Measurements from ENCODE around the gene PSME3. TPM values are rescaled to one million over a fixed set of nuclear protein-coding genes. Genes with fewer than 3 reads are reported as not detected.

The PSME3 gene
- polyA plus RNA-seq, 1 experiment: 65.7 TPM

DNA sequence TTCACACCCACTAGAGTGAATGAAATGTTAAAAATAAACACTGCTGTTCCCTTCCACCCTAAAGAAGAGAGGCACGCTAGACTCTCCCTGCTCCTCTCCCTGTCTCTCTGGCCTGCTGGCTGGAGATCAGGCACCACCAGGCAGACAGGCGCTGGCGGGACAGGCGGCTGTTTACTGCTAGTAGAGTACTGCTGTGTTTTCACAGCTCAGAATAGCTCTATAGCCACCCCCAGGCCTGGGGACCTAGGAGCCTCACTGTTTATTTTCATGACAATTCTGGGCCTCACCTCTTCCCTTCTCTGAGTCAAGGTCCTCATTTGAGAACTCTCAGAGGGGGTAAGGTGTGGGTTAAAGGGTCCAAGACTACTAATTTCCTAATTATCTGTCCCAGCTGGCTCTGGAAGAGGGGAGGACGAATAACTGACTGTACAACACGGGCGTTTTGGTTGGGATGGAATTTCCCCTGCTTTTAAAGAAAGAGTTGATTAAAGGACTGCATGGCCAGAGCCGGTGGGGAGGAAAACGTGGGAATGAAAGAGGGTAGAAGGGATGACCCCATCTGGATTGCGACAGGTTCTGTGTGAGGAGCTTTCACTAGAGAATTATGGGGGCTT, 58.4 kb downstream of the PSME3 start:
- ChIA-PET POLR2A (no interaction called here), CTCF (no interaction called here)
- no peaks in the 10 kb centered on the region for H3K36me3 ChIP-seq (ENCODE audit: control insufficient read depth, insufficient read depth, low read length)

DNA sequence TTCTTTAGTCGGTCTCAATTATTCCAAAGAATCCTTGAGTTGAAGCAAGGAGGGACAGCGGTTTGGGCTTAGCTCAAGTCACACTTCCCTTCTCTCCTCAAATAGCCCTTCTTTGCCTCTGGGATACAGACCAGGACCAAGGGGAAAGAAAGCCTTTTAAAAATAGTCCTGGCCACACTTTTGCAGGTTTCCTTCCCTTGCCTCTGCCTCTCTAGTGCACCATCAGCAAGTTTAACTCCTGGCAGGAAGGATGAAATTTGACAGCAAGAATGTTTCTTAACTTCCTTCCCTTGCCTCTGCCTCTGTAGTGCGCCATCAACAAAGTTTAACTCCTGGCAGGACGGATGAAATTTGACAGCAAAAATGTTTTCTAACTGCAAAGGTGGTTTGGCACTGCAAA, 60.2 kb downstream of the PSME3 start:
- H3K36me3 ChIP-seq (ENCODE audit: control insufficient read depth, insufficient read depth, low read length): no peaks in the 10 kb centered on the region
- CTCF ChIA-PET: no interaction called here
- TF ChIP-seq, protein P1, sequence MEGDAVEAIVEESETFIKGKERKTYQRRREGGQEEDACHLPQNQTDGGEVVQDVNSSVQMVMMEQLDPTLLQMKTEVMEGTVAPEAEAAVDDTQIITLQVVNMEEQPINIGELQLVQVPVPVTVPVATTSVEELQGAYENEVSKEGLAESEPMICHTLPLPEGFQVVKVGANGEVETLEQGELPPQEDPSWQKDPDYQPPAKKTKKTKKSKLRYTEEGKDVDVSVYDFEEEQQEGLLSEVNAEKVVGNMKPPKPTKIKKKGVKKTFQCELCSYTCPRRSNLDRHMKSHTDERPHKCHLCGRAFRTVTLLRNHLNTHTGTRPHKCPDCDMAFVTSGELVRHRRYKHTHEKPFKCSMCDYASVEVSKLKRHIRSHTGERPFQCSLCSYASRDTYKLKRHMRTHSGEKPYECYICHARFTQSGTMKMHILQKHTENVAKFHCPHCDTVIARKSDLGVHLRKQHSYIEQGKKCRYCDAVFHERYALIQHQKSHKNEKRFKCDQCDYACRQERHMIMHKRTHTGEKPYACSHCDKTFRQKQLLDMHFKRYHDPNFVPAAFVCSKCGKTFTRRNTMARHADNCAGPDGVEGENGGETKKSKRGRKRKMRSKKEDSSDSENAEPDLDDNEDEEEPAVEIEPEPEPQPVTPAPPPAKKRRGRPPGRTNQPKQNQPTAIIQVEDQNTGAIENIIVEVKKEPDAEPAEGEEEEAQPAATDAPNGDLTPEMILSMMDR (IDR thresholded peaks at IDR 0.05; ENCODE audit: insufficient read depth, low read depth, low read length): no peak
- no peak overlapping the region for H3K4me3 ChIP-seq (ENCODE audit: low read depth, low read length)
- POLR2A ChIA-PET: no interaction called here
- H3K27me3 ChIP-seq (ENCODE audit: control insufficient read depth, insufficient read depth, low read length): 0 out of 2 replicates have a peak, but pooled peaks cover 1% of the 10 kb centered on the region
- DNase-seq (ENCODE audit: low read depth): no peak

More for the DNA sequence above, 58.4 kb downstream of the PSME3 start:
- no peak for DNase-seq (ENCODE audit: low read depth)
- TF ChIP-seq, protein P1 (IDR thresholded peaks at IDR 0.05; ENCODE audit: insufficient read depth, low read depth, low read length): no peak
- Histone ChIP-seq H3K27me3 (ENCODE audit: control insufficient read depth, insufficient read depth, low read length) (0 out of 2 replicates have a peak, but pooled peaks cover 1% of the 10 kb centered on the region), H3K4me3 (ENCODE audit: low read depth, low read length) (no peak overlapping the region)

Small RNA genes lying within 50 kb of the gene (small RNA-seq; reads per million reads assigned to genes)
- gene MIR6781 (ENCODE audit: insufficient read length, low read depth, low replicate concordance) (not detected), gene RNU6-287P (ENCODE audit: insufficient read length, low read depth, low replicate concordance) (not detected)

Other genes starting within 250 kb of the PSME3 start
- 28.4 and 54.4 TPM in 2 replicates for gene RETREG3, start 224.0 kb upstream of the PSME3 start, polyA plus RNA-seq (2011; rRNA removed)
- 37.2 and 66.1 TPM in 2 replicates for gene TUBG1, start 223.7 kb upstream of the PSME3 start, polyA plus RNA-seq (2011; rRNA removed)
- gene TUBG2, start 174.1 kb upstream of the PSME3 start, polyA plus RNA-seq (2011; rRNA removed): 11.4 and 15.1 TPM in 2 replicates
- gene PLEKHH3, start 156.4 kb upstream of the PSME3 start, polyA plus RNA-seq (2011; rRNA removed): 5.6 and 9.1 TPM in 2 replicates
- gene CCR10, start 151.6 kb upstream of the PSME3 start, polyA plus RNA-seq (2011; rRNA removed): 0.91 and 2.3 TPM in 2 replicates
- 51.8 and 90.6 TPM in 2 replicates for gene CNTNAP1, start 150.9 kb upstream of the PSME3 start, polyA plus RNA-seq (2011; rRNA removed)
- gene EZH1, start 88.4 kb upstream of the PSME3 start, polyA plus RNA-seq (2011; rRNA removed): 30.4 and 32.0 TPM in 2 replicates
- gene RAMP2, start 72.2 kb upstream of the PSME3 start, polyA plus RNA-seq (2011; rRNA removed): 1.7 and 2.8 TPM in 2 replicates
- gene VPS25, start 59.9 kb upstream of the PSME3 start, polyA plus RNA-seq (2011; rRNA removed): 143 and 181 TPM in 2 replicates
- 2.1 and 2.9 TPM in 2 replicates for gene WNK4, start 52.8 kb upstream of the PSME3 start, polyA plus RNA-seq (2011; rRNA removed)
- gene COA3, start 34.7 kb upstream of the PSME3 start, polyA plus RNA-seq (2011; rRNA removed): 82.8 and 91.9 TPM in 2 replicates
- gene CNTD1, start 34.5 kb upstream of the PSME3 start, polyA plus RNA-seq (2011; rRNA removed): 0.29 and 0.45 TPM in 2 replicates
- gene BECN1, start 9.1 kb upstream of the PSME3 start, polyA plus RNA-seq (2011; rRNA removed): 118 and 126 TPM in 2 replicates
- gene AOC2, start 11.2 kb downstream of the PSME3 start, polyA plus RNA-seq (2011; rRNA removed): 0.37 and 0.43 TPM in 2 replicates
- gene AOC3, start 17.8 kb downstream of the PSME3 start, polyA plus RNA-seq (2011; rRNA removed): 0.10 and 0.22 TPM in 2 replicates
- gene G6PC1, start 67.4 kb downstream of the PSME3 start, polyA plus RNA-seq (2011; rRNA removed): not detected in 2 replicates
- gene AARSD1, start 131.1 kb downstream of the PSME3 start, polyA plus RNA-seq (2011; rRNA removed): 45.2 and 51.6 TPM in 2 replicates
- gene PTGES3L, start 146.7 kb downstream of the PSME3 start, polyA plus RNA-seq (2011; rRNA removed): 3.3 and 3.4 TPM in 2 replicates
- 9.8 and 12.9 TPM in 2 replicates for gene RUNDC1, start 147.2 kb downstream of the PSME3 start, polyA plus RNA-seq (2011; rRNA removed)
- 3,309 and 5,343 TPM in 2 replicates for gene RPL27, start 165.0 kb downstream of the PSME3 start, polyA plus RNA-seq (2011; rRNA removed)
- gene IFI35, start 173.4 kb downstream of the PSME3 start, polyA plus RNA-seq (2011; rRNA removed): 27.7 and 42.5 TPM in 2 replicates
- gene VAT1, start 189.0 kb downstream of the PSME3 start, polyA plus RNA-seq (2011; rRNA removed): 170 and 245 TPM in 2 replicates
- 0.89 and 1.3 TPM in 2 replicates for gene RND2, start 191.8 kb downstream of the PSME3 start, polyA plus RNA-seq (2011; rRNA removed)

Measured in BJ (cell line).